Measurements from ENCODE around the gene PRR5.

Gene PRR5

GRCh38 chr22:44759430-44760310 lies 57.7 kb downstream of the PRR5 start:
- no peaks in the 10 kb centered on the region for H3K27me3 ChIP-seq (ENCODE audit: control insufficient read depth, insufficient read depth, low read length)
- H3K79me2 ChIP-seq, result no peaks in the 10 kb centered on the region
- H3K4me2 ChIP-seq (ENCODE audit: low read length), result no peak overlapping the region
- no peak overlapping the region for H2AFZ ChIP-seq
- H3K4me3 ChIP-seq (ENCODE audit: low read depth, low read length), result no peak overlapping the region
- no peak overlapping the region for H3K9ac ChIP-seq
- TF ChIP-seq CTCF (IDR thresholded peaks at IDR 0.05), result no peak
- no peaks in the 10 kb centered on the region for H3K36me3 ChIP-seq (ENCODE audit: control insufficient read depth, insufficient read depth, low read length)
- H3K27ac ChIP-seq, result no peak overlapping the region
- no peaks in the 10 kb centered on the region for H3K9me3 ChIP-seq (ENCODE audit: control insufficient read depth, low read length)
- peaks cover 7% of the 10 kb centered on the region for H3K4me1 ChIP-seq

GRCh38 chr22:44760476-44760875 lies 58.5 kb downstream of the PRR5 start:
- Histone ChIP-seq H3K79me2 (no peaks in the 10 kb centered on the region), H3K9ac (no peak overlapping the region), H2AFZ (no peak overlapping the region), H3K27me3 (ENCODE audit: control insufficient read depth, insufficient read depth, low read length) (no peaks in the 10 kb centered on the region), H3K27ac (no peak overlapping the region), H3K4me3 (ENCODE audit: low read depth, low read length) (no peak overlapping the region), H3K36me3 (ENCODE audit: control insufficient read depth, insufficient read depth, low read length) (no peaks in the 10 kb centered on the region), H3K9me3 (ENCODE audit: control insufficient read depth, low read length) (no peaks in the 10 kb centered on the region), H3K4me2 (ENCODE audit: low read length) (no peak overlapping the region), H3K4me1 (peaks cover 2% of the 10 kb centered on the region)
- no peak for TF ChIP-seq CTCF (IDR thresholded peaks at IDR 0.05)

- no peak for TF ChIP-seq CTCF (IDR thresholded peaks at IDR 0.05)
- H3K9ac ChIP-seq, result no peak overlapping the region
- no peak overlapping the region for H3K27ac ChIP-seq
- H3K4me3 ChIP-seq (ENCODE audit: low read depth, low read length), result no peak overlapping the region
- H3K36me3 ChIP-seq (ENCODE audit: control insufficient read depth, insufficient read depth, low read length), result no peaks in the 10 kb centered on the region
- H3K9me3 ChIP-seq (ENCODE audit: control insufficient read depth, low read length), result no peaks in the 10 kb centered on the region
- no peaks in the 10 kb centered on the region for H3K27me3 ChIP-seq (ENCODE audit: control insufficient read depth, insufficient read depth, low read length)
- H3K4me2 ChIP-seq (ENCODE audit: low read length), result no peak overlapping the region
- H3K4me1 ChIP-seq, result no peaks in the 10 kb centered on the region
- no peaks in the 10 kb centered on the region for H3K79me2 ChIP-seq
- no peak overlapping the region for H2AFZ ChIP-seq
Measured at GRCh38 chr22:44761025-44761424, 59.0 kb downstream of the PRR5 start.

- Histone ChIP-seq H3K4me2 (ENCODE audit: low read length) (no peak overlapping the region), H3K4me1 (no peaks in the 10 kb centered on the region), H3K36me3 (ENCODE audit: control insufficient read depth, insufficient read depth, low read length) (no peaks in the 10 kb centered on the region), H3K4me3 (ENCODE audit: low read depth, low read length) (no peak overlapping the region), H3K27ac (no peak overlapping the region), H3K9me3 (ENCODE audit: control insufficient read depth, low read length) (no peaks in the 10 kb centered on the region), H3K79me2 (no peaks in the 10 kb centered on the region), H3K9ac (no peak overlapping the region), H3K27me3 (ENCODE audit: control insufficient read depth, insufficient read depth, low read length) (no peaks in the 10 kb centered on the region), H2AFZ (no peak overlapping the region)
- no peak for TF ChIP-seq CTCF (IDR thresholded peaks at IDR 0.05)
Measured at GRCh38 chr22:44764373-44764772, 62.4 kb downstream of the PRR5 start.

- H3K9ac ChIP-seq, result no peak overlapping the region
- no peaks in the 10 kb centered on the region for H3K36me3 ChIP-seq (ENCODE audit: control insufficient read depth, insufficient read depth, low read length)
- no peak for TF ChIP-seq CTCF (IDR thresholded peaks at IDR 0.05)
- H3K27me3 ChIP-seq (ENCODE audit: control insufficient read depth, insufficient read depth, low read length), result no peaks in the 10 kb centered on the region
- no peaks in the 10 kb centered on the region for H3K4me1 ChIP-seq
- no peak overlapping the region for H3K27ac ChIP-seq
- no peak overlapping the region for H2AFZ ChIP-seq
- H3K4me3 ChIP-seq (ENCODE audit: low read depth, low read length), result no peak overlapping the region
- H3K9me3 ChIP-seq (ENCODE audit: control insufficient read depth, low read length), result no peaks in the 10 kb centered on the region
- H3K79me2 ChIP-seq, result no peaks in the 10 kb centered on the region
- no peak overlapping the region for H3K4me2 ChIP-seq (ENCODE audit: low read length)
Measured at GRCh38 chr22:44764974-44765373, 63.0 kb downstream of the PRR5 start.
